Measurements from ENCODE around the gene AK8.

DNA sequence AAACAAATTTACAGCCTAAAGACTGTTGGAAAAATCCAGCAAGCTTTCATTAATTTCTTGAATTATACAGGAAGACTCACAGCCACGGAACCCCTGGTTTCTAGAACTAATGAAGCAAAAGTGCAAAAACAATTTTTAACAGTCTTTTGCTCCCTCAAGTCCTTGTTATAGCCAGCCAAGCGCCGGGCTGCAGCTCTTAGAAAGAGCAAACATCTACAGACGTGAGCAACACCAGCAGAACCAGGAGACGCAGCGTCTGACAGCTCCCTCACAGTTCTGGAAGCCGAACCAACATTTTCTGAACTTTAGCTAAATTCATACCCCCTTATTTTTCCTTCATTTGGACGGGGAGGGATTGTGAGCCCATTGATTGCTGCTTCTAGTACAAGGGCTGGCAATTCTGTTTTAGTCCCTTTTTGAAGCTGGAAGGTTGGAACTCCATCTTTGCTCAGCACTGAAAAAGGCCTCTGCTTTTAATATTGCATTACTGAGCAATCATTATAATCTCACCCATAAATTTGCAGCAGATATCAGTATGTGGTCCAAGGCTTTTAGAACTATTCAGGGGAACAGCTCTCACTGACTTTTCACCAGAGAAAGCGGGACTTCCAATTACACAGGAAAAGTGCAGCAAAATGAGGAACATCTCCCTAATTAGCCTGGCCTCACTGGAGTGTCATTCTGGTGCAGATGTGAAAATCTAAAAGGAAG is 45.8 kb downstream of the AK8 start:
- TF ChIP-seq TRIM28 (IDR thresholded peaks at IDR 0.05) (no peak), POLR2A (conservative IDR thresholded peaks at IDR 0.05) (no peak), ATF1 (CRISPR knock-in tag; IDR thresholded peaks at IDR 0.05) (no peak), ATF1 (tag; IDR thresholded peaks at IDR 0.05) (no peak), NFATC3 (IDR thresholded peaks at IDR 0.05) (no peak), CTCF (IDR thresholded peaks at IDR 0.05 in 2 of 3, conservative IDR thresholded peaks at IDR 0.05 in 1 of 3; ENCODE audit: insufficient read depth in 2 of 3, low read depth in 1 of 3, low read length in 3 of 3) (no peak), GATAD2A (IDR thresholded peaks at IDR 0.05) (no peak), XRCC4 (IDR thresholded peaks at IDR 0.05; ENCODE audit: extremely low read depth, insufficient read depth, insufficient read length) (no peak), MYNN (IDR thresholded peaks at IDR 0.05) (no peak), MYNN (CRISPR knock-in tag; IDR thresholded peaks at IDR 0.05) (no peak), ZSCAN32 (CRISPR knock-in tag; IDR thresholded peaks at IDR 0.05) (no peak), FOXJ3 (CRISPR knock-in tag; IDR thresholded peaks at IDR 0.05) (no peak), ZNF436 (CRISPR knock-in tag; IDR thresholded peaks at IDR 0.05) (no peak)
- TF ChIP-seq, protein P1, sequence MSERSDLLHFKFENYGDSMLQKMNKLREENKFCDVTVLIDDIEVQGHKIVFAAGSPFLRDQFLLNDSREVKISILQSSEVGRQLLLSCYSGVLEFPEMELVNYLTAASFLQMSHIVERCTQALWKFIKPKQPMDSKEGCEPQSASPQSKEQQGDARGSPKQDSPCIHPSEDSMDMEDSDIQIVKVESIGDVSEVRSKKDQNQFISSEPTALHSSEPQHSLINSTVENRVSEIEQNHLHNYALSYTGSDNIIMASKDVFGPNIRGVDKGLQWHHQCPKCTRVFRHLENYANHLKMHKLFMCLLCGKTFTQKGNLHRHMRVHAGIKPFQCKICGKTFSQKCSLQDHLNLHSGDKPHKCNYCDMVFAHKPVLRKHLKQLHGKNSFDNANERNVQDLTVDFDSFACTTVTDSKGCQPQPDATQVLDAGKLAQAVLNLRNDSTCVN (CRISPR knock-in tag; IDR thresholded peaks at IDR 0.05): no peak

Data from K562 (cell line).